LNCaP clone FGC (cell line): ENCODE results near the gene LYPD4.
"Not testable (repeated sequence)": the region's sequence is repeated elsewhere in the genome, so short reads cannot be mapped to it uniquely, and the experiment has no call there.

ENCODE experiments used
- DNase-seq: peaks from one replicate; pipeline ENCODE4 v3.0.0-alpha.2; 2011; ENCODE audit warnings: low read depth
- H3K4me3 ChIP-seq: 2 replicates; pipeline ENCODE4 v1.5.1; 2011; ENCODE audit warnings: mild to moderate bottlenecking, low read depth, low read length, control low read depth
- CTCF ChIP-seq: IDR thresholded peaks from 2 replicates; pipeline ENCODE4 v1.5.1; 2012; ENCODE audit warnings: mild to moderate bottlenecking; ENCODE audit not compliant: control insufficient read depth, insufficient read depth; ENCODE audit errors: extremely low read depth

Gene LYPD4

GRCh38 chr19:41799444-41800000 is 45.0 kb downstream of the LYPD4 start:
- H3K4me3 ChIP-seq = no peak overlapping the region
- no peak for DNase-seq
- no peak for TF ChIP-seq CTCF

GRCh38 chr19:41796901-41797300 is 47.6 kb downstream of the LYPD4 start:
- no peak overlapping the region for H3K4me3 ChIP-seq
- TF ChIP-seq CTCF = no peak
- DNase-seq = no peak

- no peak within 1 kb of the TSS for H3K4me3 ChIP-seq
- DNase-seq = no peak
- TF ChIP-seq CTCF = no peak
Observed at GRCh38 chr19:41796362-41796761, 48.1 kb downstream of the LYPD4 start, which contains the start of gene CEACAM3. CEACAM3 (plus strand) TSS chr19:41796587; CDS start chr19:41796678, 91 bp downstream.

GRCh38 chr19:41795031-41795461 is 49.4 kb downstream of the LYPD4 start:
- H3K4me3 ChIP-seq = no peak overlapping the region
- no peak for DNase-seq
- peak; percentile 51 for TF ChIP-seq CTCF

- no peak overlapping the region for H3K4me3 ChIP-seq
- TF ChIP-seq CTCF = no peak
- DNase-seq = no peak
Observed at GRCh38 chr19:41793414-41793727, 51.1 kb downstream of the LYPD4 start.

GRCh38 chr19:41792513-41793413 is 51.7 kb downstream of the LYPD4 start:
- no peak overlapping the region for H3K4me3 ChIP-seq
- peak; percentile 49 for TF ChIP-seq CTCF
- no peak for DNase-seq

- not testable (repeated sequence) for H3K4me3 ChIP-seq, DNase-seq
Observed at GRCh38 chr19:41789053-41789452, 55.4 kb downstream of the LYPD4 start.

- DNase-seq, H3K4me3 ChIP-seq: not testable (repeated sequence)
Observed at GRCh38 chr19:41788518-41788917, 56.0 kb downstream of the LYPD4 start.
